Measurements from ENCODE around the gene VCAN. TPM values are rescaled to one million over a fixed set of nuclear protein-coding genes. Genes with fewer than 3 reads are reported as not detected.

VCAN gene
- total RNA-seq, 1 donor from 2014 or later, result 33.7 TPM

DNA sequence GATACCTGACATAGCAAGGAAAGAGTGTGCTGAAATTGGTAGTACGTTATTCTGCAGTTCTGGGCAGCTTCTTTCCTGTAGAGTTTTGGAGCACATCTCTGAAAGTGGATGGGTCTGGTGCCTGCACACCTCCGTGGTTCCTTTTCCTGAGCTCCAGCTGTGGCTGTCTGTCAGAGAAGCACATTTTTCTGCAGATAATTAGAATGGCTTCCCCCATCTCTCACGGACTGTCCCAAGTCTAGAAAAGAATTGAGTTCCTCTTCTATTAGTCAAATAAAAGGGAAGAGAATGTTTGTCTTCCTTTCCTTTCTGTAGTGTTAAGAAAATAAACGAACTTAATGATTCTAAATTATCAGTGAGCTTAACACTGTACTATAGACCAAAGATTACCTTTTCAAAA lies 55.7 kb downstream of the VCAN start:
- FAIRE-seq (no peak), DNase-seq (ENCODE audit: low read depth) (no peak)
- H3K36me3 ChIP-seq (ENCODE audit: control insufficient read depth, insufficient read depth, low read length), result no peaks in the 10 kb centered on the region
- H3K4me3 ChIP-seq (ENCODE audit: low read depth, low read length), result no peak overlapping the region
- TF ChIP-seq, protein P1, sequence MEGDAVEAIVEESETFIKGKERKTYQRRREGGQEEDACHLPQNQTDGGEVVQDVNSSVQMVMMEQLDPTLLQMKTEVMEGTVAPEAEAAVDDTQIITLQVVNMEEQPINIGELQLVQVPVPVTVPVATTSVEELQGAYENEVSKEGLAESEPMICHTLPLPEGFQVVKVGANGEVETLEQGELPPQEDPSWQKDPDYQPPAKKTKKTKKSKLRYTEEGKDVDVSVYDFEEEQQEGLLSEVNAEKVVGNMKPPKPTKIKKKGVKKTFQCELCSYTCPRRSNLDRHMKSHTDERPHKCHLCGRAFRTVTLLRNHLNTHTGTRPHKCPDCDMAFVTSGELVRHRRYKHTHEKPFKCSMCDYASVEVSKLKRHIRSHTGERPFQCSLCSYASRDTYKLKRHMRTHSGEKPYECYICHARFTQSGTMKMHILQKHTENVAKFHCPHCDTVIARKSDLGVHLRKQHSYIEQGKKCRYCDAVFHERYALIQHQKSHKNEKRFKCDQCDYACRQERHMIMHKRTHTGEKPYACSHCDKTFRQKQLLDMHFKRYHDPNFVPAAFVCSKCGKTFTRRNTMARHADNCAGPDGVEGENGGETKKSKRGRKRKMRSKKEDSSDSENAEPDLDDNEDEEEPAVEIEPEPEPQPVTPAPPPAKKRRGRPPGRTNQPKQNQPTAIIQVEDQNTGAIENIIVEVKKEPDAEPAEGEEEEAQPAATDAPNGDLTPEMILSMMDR (IDR thresholded peaks at IDR 0.05; ENCODE audit: insufficient read depth, low read length, severe bottlenecking), result no peak
- no peaks in the 10 kb centered on the region for H3K27me3 ChIP-seq (ENCODE audit: control insufficient read depth, insufficient read depth, low read length)

DNA sequence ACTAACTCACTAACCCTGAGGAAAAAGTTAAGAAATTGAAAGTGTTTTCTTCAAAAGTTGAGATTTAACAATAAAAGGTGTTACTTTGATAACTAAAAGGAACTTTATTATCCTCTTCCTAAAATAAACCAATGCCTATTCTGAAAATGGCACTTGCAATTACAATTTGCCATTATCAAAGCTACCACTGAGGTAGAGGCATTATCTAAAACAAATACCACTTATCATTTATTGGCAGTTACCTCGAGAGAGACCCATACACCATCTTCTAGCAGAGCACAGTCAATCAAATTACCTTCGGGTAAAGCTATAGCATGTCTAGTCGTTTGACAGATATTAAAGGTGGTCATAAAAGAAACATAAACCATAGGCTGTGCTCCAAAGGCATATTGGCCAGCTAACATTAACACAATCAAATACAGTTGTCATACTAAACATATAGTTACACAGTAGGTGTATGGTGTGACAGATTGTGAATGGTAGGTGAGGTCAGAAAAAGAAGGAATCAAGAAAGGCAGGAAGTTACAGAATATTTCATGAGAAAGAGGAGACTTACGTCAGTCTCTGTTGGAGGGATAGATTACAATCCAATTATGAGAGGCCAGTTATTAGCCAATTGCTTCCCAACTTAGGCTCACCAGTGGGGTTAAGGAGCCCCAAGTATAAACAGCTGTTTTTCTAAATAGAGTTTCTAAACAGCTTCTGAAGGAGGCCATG lies 56.3 kb downstream of the VCAN start:
- DNase-seq (ENCODE audit: low read depth) (no peak), FAIRE-seq (no peak)
- Histone ChIP-seq H3K4me3 (ENCODE audit: low read depth, low read length) (no peak overlapping the region), H3K27me3 (ENCODE audit: control insufficient read depth, insufficient read depth, low read length) (no peaks in the 10 kb centered on the region), H3K36me3 (ENCODE audit: control insufficient read depth, insufficient read depth, low read length) (no peaks in the 10 kb centered on the region)
- TF ChIP-seq, protein P1 (IDR thresholded peaks at IDR 0.05; ENCODE audit: insufficient read depth, low read length, severe bottlenecking), result no peak

DNA sequence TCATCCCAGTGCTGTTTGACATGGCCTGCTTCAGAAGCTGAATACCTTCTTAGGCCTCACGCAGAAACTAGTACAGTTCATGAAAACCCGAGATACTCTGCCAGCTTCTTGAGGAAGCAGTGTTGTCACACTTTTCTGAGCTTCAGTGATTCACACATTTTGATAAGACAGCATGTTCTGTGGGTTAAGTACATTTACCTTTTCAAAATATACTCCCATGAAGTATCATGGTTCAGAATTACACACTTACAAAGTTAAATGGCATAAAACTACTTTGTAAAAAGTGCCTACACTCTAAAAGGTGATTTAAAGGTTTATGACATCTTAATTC lies 56.9 kb downstream of the VCAN start:
- H3K27me3 ChIP-seq (ENCODE audit: control insufficient read depth, insufficient read depth, low read length), result no peaks in the 10 kb centered on the region
- H3K36me3 ChIP-seq (ENCODE audit: control insufficient read depth, insufficient read depth, low read length), result no peaks in the 10 kb centered on the region
- DNase-seq (ENCODE audit: low read depth), result no peak
- FAIRE-seq, result no peak
- no peak overlapping the region for H3K4me3 ChIP-seq (ENCODE audit: low read depth, low read length)
- TF ChIP-seq, protein P1 (IDR thresholded peaks at IDR 0.05; ENCODE audit: insufficient read depth, low read length, severe bottlenecking), result no peak

DNA sequence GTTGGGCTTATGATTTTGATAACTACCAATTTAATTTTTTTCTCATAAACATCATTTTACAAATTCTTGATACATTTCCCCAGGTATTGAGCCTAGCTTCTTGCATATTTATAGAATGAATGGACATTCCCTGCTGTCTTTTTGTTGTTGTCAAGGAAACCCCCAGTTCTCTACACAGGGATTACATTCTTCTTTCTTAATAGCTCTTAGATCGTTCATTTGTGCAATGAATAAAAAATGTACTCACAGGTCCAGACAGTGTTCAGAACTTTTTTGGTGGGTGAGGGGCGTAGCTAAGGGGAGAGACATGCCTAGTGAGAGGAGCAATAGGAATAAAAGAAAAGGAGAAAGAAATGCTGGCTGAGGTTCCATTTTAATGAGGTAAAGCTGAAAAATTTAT lies 58.6 kb downstream of the VCAN start:
- no peaks in the 10 kb centered on the region for H3K27me3 ChIP-seq (ENCODE audit: control insufficient read depth, insufficient read depth, low read length)
- DNase-seq (ENCODE audit: low read depth), result no peak
- no peak for FAIRE-seq
- no peaks in the 10 kb centered on the region for H3K36me3 ChIP-seq (ENCODE audit: control insufficient read depth, insufficient read depth, low read length)
- TF ChIP-seq, protein P1 (IDR thresholded peaks at IDR 0.05; ENCODE audit: insufficient read depth, low read length, severe bottlenecking), result no peak
- no peak overlapping the region for H3K4me3 ChIP-seq (ENCODE audit: low read depth, low read length)

DNA sequence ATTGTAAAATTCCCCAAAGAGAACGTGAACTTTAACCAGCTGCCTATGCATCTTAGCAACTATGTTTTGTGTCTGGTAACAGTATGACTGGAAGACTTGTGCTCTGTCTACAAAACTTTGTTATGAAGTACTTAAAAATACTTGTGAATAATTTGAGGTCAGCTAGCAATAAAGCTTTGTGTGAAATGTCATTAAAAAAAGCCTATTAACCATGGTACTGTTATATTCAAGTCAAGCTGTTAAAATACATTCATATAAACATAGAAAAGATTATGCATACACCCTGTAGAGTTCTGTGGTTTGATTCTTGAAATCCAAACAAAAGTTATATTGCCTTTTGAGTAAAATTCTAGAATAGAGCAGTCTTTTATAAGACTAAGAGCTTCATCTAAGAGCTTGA lies 60.1 kb downstream of the VCAN start:
- H3K36me3 ChIP-seq (ENCODE audit: control insufficient read depth, insufficient read depth, low read length), result no peaks in the 10 kb centered on the region
- no peak for DNase-seq (ENCODE audit: low read depth)
- no peak overlapping the region for H3K4me3 ChIP-seq (ENCODE audit: low read depth, low read length)
- FAIRE-seq, result no peak
- TF ChIP-seq, protein P1 (IDR thresholded peaks at IDR 0.05; ENCODE audit: insufficient read depth, low read length, severe bottlenecking), result no peak
- no peaks in the 10 kb centered on the region for H3K27me3 ChIP-seq (ENCODE audit: control insufficient read depth, insufficient read depth, low read length)
